GM19463 (cell line): ENCODE measurements around the gene LSP1.
"Not testable (repeated sequence)": the region's sequence is repeated elsewhere in the genome, so short reads cannot be mapped to it uniquely, and the experiment has no call there.

ENCODE experiments used
- ATAC-seq: cut with Tn5 transposase; IDR thresholded peaks from one replicate; pipeline ENCODE4 v1.9.1; 2021; ENCODE audit warnings: mild to moderate bottlenecking, moderate library complexity; ENCODE audit not compliant: unreplicated experiment

Gene LSP1

GRCh38 chr11:1862588-1863351 lies 9.9 kb downstream of the LSP1 start:
- no peak for ATAC-seq

- no peak for ATAC-seq
These were observed 10.7 kb downstream of the LSP1 start for GRCh38 chr11:1863352-1864216.

GRCh38 chr11:1864231-1864630 lies 11.3 kb downstream of the LSP1 start:
- no peak for ATAC-seq

- no peak for ATAC-seq
These were observed 12.2 kb downstream of the LSP1 start for GRCh38 chr11:1864831-1865665.

- no peak for ATAC-seq
These were observed 13.3 kb downstream of the LSP1 start for GRCh38 chr11:1866226-1866625.

GRCh38 chr11:1866776-1867175 lies 13.9 kb downstream of the LSP1 start:
- no peak for ATAC-seq

GRCh38 chr11:1867381-1867780 lies 14.5 kb downstream of the LSP1 start:
- ATAC-seq: no peak

GRCh38 chr11:1868056-1868635 lies 15.3 kb downstream of the LSP1 start:
- ATAC-seq: no peak

GRCh38 chr11:1868636-1869291 lies 15.9 kb downstream of the LSP1 start:
- no peak for ATAC-seq

- ATAC-seq: no peak
These were observed 16.8 kb downstream of the LSP1 start for GRCh38 chr11:1869427-1870325.

GRCh38 chr11:1870326-1870696 lies 17.4 kb downstream of the LSP1 start:
- no peak for ATAC-seq

GRCh38 chr11:1870721-1871466 lies 18.0 kb downstream of the LSP1 start:
- ATAC-seq: no peak

GRCh38 chr11:1871531-1871930 lies 18.6 kb downstream of the LSP1 start:
- no peak for ATAC-seq

GRCh38 chr11:1872267-1872985 lies 19.5 kb downstream of the LSP1 start:
- no peak for ATAC-seq

GRCh38 chr11:1873048-1873812 lies 20.3 kb downstream of the LSP1 start:
- ATAC-seq: no peak

- ATAC-seq: not testable (repeated sequence)
These were observed 20.9 kb downstream of the LSP1 start for GRCh38 chr11:1873813-1874150.

- ATAC-seq: not testable (repeated sequence)
These were observed 21.7 kb downstream of the LSP1 start for GRCh38 chr11:1874441-1875092.
